ENCODE measurements around the gene MOB3C.
"Not testable (repeated sequence)": the region's sequence is repeated elsewhere in the genome, so short reads cannot be mapped to it uniquely, and the experiment has no call there.

Gene MOB3C

DNA sequence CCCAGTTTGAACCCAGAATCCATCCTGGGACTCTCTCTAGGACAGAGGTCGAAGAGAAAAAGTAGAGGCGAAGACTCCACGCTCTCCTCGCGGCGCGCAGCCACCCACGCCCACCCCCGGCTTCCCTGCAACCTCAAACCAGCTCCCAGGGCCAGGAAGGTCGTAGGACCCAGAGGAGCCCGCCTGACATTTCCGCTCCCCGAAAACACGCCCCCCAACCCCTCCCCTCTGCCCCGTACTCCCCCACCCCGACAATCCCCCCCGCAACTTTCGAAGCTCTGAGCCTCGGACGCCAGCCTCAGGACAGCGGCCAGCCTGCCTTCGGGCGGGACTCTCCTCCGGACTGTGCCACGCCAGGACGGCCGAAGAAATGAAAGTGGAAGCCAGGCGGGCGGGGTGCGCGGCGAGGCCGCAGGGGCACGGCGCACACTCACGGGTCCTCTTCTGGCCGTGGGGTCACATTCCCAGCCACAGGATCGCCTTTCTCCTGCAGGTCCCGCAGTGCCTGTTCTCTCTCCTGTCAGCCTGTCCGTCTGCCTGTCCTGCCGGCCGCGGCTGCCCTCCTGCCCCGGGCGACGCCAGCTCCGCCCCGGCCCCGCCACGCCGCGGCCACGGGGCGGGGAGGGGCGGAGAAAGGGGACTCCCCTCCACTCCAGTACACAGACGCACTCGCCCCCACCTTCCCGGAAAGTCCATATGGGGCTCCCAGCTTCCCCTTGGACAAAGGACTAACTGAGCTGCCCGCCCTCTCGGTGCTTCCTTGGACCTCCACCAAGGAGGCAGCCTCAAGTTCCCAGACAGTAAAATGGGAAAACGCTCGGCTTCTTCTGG is at the start of gene MOB3C:
Gene MOB3C, minus strand, starts transcription at position 535 of the 831 bp plus-strand sequence. CDS start 3,490 bp downstream, outside the sequence.
- DNase-seq (ENCODE audit: low read depth, low spot score), result peak; percentile 84

DNA sequence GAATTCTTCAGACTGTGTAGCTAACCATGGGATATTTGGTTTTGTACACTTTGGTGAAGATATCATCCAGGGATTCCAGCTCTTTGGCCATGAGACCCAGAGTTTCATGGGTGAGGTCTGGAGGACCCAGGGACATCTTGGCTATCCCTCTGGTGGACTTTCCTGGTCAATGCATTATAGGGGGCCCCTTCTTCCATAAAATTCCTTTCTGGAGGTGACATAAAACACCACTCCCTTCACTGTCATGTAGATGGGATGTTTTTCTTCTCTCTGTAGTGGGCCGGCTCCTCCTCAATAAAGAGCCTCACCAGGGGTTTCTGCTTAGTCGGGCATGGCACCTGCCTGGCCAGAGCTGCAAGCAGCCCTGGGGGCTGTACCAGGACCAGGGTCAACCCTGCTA is 49.4 kb upstream of the MOB3C start:
- DNase-seq (ENCODE audit: low read depth, low spot score), result no peak

DNA sequence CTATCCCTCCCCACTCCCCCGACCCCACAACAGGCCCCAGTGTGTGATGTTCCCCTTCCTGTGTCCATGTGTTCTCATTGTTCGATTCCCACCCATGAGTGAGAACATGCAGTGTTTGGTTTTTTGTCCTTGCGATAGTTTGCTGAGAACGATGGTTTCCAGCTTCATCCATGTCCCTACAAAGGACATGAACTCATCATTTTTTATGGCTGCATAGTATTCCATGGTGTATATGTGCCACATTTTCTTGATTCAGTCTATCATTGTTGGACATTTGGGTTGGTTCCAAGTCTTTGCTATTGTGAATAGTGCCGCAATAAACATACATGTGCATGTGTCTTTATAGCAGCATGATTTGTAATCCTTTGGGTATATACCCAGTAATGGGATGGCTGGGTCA is 46.3 kb upstream of the MOB3C start:
- DNase-seq (ENCODE audit: low read depth, low spot score), result not testable (repeated sequence)

DNA sequence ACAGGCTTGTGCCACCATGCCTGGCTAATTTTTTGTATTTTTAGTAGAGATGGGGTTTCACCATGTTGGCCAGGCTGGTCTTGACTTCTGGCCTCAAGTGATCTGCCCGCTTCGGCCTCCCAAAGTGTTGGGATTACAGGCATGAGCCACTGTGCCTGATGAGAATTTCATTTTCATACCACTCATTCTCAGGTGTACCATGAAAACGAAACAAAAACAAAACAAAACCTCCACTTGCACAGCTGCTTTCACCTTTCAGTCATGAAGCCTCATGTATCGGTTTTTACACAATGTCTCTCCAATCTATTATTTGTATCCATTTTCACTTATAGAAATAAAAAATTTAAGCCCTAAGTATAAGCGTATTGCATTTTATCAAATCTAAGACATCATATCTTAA is 43.5 kb upstream of the MOB3C start:
- not testable (repeated sequence) for DNase-seq (ENCODE audit: low read depth, low spot score)

DNA sequence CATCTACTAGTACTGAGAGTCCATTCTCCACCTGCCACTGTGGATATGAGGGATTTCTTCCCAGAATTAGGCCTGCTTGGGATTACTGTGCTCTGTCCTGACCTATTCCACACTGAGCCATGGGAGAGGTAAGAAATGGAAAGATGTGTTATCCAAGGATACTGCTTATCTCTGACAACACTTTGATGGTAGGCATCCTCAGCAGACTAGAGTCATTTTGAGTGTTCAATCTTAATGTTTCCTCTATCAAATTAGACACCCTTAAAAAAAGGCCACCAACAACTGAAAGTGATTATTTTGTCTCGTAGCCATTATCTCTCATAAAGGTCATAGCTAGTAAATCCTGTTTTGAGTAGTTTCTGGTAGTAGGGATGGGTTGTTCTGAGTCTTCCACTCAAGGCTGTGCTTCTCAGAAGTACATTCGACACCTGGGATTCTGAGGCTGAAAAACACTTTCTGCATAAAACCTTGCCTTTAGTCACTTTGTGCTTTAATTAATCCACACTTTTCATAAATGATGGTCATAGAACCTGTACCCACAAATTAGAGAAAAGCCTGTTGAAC is 42.8 kb upstream of the MOB3C start:
- DNase-seq (ENCODE audit: low read depth, low spot score), result no peak

DNA sequence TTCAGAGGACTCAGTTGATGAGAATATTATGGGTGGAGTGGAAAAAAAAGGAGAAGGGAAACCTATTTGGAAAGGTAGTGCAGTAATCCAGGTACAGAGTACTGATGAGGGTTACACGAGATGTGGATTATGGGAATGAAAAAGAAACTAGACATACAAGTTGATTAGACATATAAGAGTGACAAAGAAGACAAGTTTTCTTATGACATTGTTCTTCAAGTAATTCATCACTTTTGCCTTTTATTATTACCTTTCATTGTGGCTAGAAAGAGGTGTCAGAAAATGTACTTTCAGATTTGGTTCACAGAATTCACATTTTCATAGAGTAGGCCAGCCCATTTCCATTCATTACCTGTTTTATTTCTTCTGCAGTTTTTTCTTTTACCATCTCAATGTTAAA is 41.2 kb upstream of the MOB3C start:
- DNase-seq (ENCODE audit: low read depth, low spot score), result no peak

DNA sequence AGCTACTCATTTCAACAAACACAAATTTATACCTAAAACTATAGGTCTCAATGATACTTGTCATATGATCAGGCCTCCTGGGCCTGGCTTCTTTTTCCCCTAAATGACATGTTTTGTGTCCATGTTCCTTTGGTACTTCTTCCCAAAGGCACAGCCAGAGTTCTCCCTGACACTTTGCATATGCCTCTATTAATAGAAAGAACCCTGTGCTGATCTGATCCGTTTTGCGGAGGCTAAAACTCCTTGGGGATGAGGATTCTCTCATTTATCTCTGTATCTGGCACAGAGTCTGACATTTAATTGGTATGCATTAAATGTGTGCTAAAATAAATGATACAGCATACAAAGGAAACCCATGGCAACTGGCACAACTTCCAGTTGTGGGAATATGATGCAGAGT is 40.0 kb upstream of the MOB3C start:
- DNase-seq (ENCODE audit: low read depth, low spot score), result no peak

DNA sequence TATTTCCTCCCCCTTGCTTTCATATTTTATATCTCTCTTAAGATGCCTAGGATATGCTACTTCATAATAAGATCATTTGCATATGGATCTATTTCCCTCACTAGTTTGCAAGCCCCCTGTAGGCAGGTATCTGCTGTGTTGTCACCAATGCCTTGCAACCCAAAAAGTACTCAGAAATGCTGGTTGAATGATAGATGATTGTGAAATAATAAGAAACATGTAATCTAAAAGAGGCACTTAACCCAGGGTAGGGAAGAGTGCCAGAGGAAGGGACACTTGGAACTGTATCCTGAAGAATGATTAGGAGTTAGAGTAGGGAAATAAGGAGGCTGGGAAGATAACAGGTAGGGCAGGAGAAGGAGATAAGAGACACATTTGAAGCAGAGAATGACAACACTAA is 39.2 kb upstream of the MOB3C start:
- DNase-seq (ENCODE audit: low read depth, low spot score), result no peak

DNA sequence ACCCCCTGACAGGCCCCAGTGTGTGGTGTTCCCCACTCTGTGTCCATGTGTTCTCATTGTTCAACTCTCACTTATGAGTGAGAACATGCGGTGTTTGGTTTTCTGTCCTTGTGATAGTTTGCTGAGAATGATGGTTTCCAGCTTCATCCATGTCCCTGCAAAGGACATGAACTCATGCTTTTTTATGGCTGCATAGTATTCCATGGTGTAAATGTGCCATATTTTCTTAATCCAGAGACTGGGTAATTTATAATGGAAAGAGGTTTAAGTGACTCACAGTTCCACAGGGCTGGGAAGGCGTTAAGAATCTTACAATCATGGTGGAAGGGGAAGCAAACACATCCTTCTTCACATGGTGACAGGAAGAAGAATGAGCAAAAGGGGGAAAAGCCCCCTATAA is 38.1 kb upstream of the MOB3C start:
- DNase-seq (ENCODE audit: low read depth, low spot score), result not testable (repeated sequence)

DNA sequence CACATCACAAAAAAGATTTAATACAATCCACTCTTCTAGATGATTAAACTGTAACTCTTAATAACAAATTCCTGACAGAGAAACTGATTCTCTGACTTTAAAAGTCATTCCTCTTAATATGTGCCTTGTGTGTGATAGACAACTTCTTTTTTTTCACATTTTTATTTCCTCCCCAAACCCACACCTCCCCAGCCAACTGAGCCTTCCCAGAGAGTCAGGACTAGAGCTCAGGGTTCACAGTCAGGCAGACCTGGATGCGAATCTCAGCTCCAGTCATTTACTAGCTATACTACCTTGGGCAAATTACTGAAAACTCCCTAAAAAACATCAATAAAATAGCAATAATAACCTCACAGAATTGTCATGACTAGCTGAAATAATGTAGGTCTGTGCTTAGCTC is 37.4 kb upstream of the MOB3C start:
- no peak for DNase-seq (ENCODE audit: low read depth, low spot score)

DNA sequence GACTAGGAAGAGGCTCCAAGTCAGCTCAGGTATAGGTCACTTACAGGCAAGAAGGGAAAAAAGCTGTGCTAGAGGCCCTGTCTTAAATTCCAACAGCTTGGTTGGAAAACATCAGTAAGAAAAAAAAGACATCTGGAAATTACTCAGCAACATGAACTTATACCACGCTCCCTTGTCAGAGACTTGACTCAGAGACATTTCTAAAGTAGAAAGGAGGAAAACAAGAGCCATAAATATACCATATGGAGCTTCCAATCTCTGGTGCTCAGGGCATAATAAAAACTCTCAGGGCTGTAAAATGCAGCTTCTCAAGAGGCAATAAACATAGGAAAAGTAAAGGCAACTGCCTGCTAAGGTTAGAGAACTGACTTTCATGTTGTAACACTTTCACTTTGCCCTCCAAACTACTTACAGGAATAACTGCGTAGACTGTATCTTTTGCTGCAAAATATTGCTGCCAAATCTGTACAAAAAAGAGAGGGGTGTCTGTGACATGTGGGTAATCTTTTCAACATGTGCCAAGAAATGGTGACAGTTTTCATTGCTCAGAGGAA is 36.9 kb upstream of the MOB3C start:
- DNase-seq (ENCODE audit: low read depth, low spot score), result no peak

DNA sequence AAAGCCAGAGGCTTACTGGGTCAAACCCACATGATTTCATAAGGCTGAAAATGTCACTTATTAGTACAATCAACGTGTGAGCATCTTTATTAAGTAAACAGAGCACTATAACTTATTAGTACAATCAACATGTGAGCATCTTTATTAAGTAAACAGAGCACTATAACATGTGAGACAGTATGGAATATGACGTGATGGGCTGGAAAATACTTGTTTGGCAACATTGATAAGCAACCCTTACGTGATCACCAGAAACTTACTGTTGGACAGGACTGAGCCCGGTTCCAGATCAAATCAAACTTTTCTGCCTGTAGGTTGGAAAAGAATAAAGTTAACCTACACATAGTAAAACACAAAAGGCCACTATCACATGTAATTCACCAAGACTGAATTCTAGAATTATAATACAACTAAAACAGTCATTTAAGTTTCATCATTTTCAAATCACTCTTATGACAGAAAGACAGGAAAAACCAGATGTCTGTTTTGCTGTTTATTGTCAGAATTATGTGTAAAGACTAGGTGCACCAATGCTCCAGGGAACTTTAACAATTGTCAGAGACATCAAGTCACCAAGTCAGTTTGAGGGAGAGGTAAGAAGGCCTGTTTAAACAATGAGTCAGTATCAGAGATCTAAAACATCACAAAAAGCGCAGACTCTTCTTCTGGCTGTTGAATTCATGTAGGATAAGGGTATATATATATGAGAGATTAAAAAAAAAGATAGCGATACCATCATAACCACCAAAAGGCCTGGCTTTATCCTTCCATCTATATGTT is 35.9 kb upstream of the MOB3C start:
- no peak for DNase-seq (ENCODE audit: low read depth, low spot score)

DNA sequence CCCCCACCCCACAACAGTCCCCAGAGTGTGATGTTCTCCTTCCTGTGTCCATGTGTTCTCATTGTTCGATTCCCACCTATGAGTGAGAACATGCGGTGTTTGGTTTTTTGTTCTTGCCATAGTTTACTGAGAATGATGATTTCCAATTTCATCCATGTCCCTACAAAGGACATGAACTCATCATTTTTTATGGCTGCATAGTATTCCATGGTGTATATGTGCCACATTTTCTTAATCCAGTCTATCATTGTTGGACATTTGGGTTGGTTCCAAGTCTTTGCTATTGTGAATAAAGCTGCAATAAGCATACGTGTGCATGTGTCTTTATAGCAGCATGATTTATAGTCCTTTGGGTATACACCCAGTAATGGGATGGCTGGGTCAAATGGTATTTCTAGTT is 34.5 kb upstream of the MOB3C start:
- DNase-seq (ENCODE audit: low read depth, low spot score), result not testable (repeated sequence)

DNA sequence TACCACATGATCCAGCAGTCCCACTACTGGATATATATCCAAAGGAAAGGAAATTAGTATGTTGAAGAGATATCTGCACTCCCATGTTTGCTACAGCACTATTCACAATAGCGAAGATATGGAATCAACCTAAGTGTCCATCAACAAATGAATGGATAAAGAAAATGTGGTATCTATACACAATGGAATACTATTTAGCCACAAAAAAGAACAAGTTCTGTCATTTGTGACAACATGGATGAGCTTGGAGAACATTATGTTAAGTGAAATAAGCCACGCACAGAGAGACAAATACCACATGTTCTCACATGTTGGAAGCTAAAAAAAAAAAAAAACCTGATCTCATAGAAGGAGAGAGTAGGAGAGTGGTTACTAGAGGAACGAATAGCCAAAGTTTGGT is 33.9 kb upstream of the MOB3C start:
- DNase-seq (ENCODE audit: low read depth, low spot score), result no peak

DNA sequence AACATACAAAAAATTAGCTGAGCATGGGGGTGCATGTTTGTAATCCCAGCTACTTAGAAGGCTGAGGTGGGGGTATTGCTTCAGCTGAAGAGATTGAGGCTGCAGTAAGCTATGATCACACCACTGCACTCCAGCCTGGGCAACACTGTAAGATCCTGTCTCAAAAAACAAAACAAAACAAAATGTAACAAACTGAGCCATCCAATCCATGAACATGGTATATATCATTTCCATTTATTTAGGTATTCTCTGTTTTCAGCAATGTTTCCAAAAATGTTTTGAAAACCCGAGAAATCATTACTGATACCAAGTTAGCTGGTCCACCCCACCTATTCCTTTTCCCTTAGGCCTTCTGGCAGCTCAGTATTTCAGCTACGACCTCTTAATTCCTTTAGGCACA is 33.2 kb upstream of the MOB3C start:
- no peak for DNase-seq (ENCODE audit: low read depth, low spot score)

DNA sequence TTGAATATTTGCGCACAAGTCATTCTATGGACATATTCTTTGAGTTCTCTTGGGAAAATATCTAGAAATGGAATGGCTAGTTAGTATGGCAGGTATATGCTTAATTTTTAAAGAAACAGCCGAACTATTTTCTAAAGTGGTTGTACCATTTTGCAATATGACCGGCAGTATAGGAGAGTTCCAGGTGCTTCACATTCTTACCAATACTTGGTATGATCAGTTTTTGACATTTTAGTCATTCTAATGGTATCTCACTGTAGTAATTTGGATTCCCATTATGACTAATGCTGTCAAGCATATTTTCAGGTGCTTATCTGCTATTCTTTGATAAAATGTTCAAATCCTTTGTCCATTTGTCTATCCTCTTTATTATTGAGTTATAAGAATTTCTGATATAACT is 31.0 kb upstream of the MOB3C start:
- DNase-seq (ENCODE audit: low read depth, low spot score), result no peak

DNA sequence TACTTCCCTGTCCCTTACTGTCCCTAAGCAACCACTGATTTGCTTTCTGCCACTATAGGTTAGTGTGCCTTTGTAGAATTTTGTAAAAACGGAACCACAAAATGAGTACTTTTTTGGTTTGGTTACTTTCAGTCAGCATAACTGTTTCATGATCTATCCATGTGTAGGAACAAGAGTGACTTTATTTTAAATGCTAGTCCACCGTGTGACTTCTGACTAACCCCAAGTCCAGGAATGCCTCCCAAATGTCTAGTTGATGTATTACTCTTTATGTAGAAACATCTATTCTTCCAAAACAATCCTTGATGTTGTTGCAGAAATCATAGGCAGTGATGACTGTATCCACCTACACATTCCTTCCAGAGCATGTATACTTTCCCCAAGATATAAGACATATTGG is 30.2 kb upstream of the MOB3C start:
- no peak for DNase-seq (ENCODE audit: low read depth, low spot score)

DNA sequence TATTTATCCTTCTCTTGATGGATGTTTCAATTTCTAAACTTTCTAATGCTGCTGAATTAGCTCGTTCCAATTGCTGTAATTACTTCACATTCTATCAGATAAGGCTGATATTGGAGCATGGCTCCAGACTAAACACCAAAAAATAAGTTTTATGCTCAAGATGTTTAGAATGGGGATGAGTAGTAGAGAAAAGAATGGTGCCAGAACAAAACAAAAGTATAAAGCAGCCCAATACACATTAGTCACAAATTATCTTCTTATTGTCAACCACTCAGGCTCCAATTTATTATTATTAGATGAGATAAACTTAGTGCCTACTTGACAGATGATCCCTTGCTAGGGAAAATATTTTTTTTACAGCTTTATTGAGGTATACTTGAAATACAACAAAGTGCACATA is 29.7 kb upstream of the MOB3C start:
- DNase-seq (ENCODE audit: low read depth, low spot score), result no peak

DNA sequence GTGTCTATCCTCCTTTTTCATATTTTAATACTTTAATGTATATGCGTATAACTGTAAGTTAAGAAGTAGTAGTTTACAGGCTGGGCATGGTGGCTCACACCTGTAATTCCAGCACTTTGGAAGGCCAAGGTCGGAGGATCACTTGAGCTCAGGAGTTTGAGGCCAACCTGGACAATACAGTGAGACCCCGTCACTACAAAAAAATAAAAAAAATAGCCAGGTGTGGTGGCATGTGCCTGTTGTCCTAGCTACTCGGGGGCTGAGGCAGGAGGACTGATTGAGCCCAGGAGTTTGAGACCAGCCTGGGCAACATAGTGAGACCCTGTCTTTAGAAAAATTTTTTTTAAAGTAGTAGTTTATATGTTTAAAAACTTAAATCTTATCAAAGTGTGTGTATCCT is 29.2 kb upstream of the MOB3C start:
- no peak for DNase-seq (ENCODE audit: low read depth, low spot score)

DNA sequence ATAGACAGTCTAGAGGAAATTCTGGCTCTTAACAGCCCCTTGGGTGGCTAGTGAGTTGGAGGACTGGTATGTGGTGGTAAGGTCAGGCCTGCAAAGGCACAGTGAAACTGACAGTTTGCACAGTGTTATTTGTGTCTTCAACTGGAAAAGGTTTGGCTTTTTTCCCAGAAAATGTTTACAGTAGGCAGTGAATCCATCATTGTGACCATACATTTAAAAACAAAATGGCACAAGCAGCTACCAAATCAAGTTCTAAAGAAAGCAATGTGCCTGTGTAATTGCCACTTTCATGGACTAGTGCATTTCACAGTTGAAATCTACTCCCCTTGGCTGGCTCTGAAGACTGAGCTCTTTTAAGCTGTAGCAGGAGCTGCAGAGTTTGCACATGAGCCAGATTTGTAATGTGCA is 26.8 kb upstream of the MOB3C start:
- DNase-seq (ENCODE audit: low read depth, low spot score), result peak; percentile 93

DNA sequence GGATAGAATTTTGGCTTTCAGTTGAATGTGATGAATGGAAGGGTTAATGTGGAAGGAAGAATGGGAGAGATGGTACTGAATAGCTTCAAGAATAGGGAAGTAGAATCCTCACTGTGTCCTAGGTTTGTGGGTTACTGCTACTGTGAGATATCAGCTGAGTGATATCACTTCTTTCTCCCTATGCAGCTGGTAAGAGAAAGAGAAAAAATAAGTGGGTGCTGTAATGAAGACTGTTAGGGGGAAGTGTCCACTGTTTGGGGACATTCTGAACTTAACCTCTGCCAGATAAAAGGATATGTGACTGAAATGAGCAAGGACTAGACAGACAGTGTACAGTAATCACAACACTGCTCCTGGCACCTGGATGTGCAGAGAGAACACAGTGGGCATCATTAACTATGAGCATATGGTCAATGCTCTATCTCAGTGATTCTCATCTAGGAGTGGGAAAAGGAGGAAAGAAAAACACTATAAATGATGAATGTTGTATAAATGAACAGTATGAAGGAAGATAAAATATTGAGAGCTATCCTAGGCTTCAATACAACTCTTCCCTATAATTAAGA is 25.6 kb upstream of the MOB3C start:
- DNase-seq (ENCODE audit: low read depth, low spot score), result no peak

DNA sequence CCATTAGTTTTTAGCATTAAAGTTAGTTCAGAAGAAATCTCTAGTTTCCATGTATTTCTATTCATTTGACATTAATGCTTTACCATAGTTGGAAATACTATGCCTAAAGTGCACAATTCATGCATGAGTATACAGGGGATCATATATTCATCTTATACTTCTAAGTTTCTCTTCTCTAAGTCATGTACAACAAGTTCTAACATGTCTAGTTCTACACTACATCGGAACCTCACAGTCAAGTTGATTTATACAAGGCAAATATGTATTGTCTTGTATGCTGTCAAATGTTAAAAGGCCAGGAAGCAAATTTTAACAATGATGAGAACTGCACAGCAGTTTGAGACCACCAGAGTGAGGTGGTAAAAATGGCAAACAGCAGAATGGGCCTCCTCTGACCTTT is 22.9 kb upstream of the MOB3C start:
- DNase-seq (ENCODE audit: low read depth, low spot score), result no peak

Data from astrocyte of the hippocampus (primary cell).